Fibroblast of lung (primary cell): Measurements from ENCODE around the gene SIPA1L3.

Experiments
- EZH2 ChIP-seq: IDR thresholded peaks from 2 replicates; pipeline ENCODE4 v1.5.1; 2012; ENCODE audit warnings: low read length, control low read depth, mild to moderate bottlenecking; ENCODE audit errors: missing control alignments
- TF ChIP-seq, protein P1 (sequence below), 2 donors: IDR thresholded peaks in 1 of 2; conservative IDR thresholded peaks in 1 of 2; 1 replicate in 1 of 2; 2 replicates in 1 of 2; pipeline ENCODE4 v1.5.1; 2011 to 2012; ENCODE audit warnings: low read length in 2 of 2, control low read depth in 1 of 2, inconsistent platforms in 1 of 2, low read depth in 1 of 2, mild to moderate bottlenecking in 1 of 2

DNA sequence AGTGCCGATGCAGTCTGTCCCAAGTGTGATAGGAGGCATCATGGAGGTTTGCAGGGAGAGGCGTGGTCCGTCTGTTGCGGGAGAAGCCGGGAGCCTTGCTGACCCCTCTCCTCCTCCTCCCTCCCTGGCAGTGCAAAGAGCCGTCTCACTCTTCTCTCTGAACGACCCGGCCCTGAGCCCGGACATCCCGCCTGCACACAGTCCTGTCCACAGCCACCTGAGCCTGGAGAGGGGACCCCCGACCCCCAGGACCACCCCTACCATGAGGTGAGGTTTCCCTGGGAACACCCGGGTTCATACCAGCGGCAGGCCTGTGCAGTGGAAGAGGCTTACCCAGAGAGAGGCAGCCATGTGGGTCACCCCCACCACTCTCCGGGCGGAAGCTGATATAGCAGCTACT is 294.7 kb downstream of the SIPA1L3 start:
- TF ChIP-seq, protein P1, sequence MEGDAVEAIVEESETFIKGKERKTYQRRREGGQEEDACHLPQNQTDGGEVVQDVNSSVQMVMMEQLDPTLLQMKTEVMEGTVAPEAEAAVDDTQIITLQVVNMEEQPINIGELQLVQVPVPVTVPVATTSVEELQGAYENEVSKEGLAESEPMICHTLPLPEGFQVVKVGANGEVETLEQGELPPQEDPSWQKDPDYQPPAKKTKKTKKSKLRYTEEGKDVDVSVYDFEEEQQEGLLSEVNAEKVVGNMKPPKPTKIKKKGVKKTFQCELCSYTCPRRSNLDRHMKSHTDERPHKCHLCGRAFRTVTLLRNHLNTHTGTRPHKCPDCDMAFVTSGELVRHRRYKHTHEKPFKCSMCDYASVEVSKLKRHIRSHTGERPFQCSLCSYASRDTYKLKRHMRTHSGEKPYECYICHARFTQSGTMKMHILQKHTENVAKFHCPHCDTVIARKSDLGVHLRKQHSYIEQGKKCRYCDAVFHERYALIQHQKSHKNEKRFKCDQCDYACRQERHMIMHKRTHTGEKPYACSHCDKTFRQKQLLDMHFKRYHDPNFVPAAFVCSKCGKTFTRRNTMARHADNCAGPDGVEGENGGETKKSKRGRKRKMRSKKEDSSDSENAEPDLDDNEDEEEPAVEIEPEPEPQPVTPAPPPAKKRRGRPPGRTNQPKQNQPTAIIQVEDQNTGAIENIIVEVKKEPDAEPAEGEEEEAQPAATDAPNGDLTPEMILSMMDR (conservative IDR thresholded peaks at IDR 0.05 in 1 of 2, IDR thresholded peaks at IDR 0.05 in 1 of 2; ENCODE audit: low read depth in 1 of 2, low read length in 2 of 2): no peak
- no peak for TF ChIP-seq EZH2
